Kidney (tissue), 14 donors: ENCODE data around the gene SRPRA. TPM values are rescaled to one million over a fixed set of nuclear protein-coding genes. Genes with fewer than 3 reads are reported as not detected.

Experiments
- DNase-seq, 5 donors: peaks; one replicate each; pipeline ENCODE4 v3.0.0-alpha.2; 2013 to 2020
- FAIRE-seq: peaks from 2 replicates; lab custom pipeline; 2012; peaks lifted over from hg19 to GRCh38; lab: Jason Lieb, UNC
- H3K27ac ChIP-seq, 2 donors: one replicate each; pipeline ENCODE4 v1.7.0; 2013; ENCODE audit warnings: low read depth in 2 of 2, low read length in 2 of 2, inconsistent platforms in 1 of 2
- H3K27me3 ChIP-seq: one replicate; pipeline ENCODE4 v1.7.1; 2013; ENCODE audit warnings: low read length, inconsistent platforms; ENCODE audit not compliant: control insufficient read depth, insufficient read depth
- H3K36me3 ChIP-seq, 3 donors: one replicate each; pipeline versions ENCODE4 v1.7.0 to v1.7.1; 2013; ENCODE audit warnings: low read length in 3 of 3, control low read depth in 1 of 3, inconsistent platforms in 1 of 3; ENCODE audit not compliant: insufficient read depth in 3 of 3, control insufficient read depth in 2 of 3
- H3K4me1 ChIP-seq, 3 donors: one replicate each; pipeline versions ENCODE4 v1.7.0 to v1.7.1; 2013; ENCODE audit warnings: low read length in 3 of 3, inconsistent platforms in 1 of 3, low read depth in 1 of 3; ENCODE audit not compliant: control insufficient read depth in 2 of 3, insufficient read depth in 2 of 3
- H3K4me3 ChIP-seq, 3 donors: one replicate each; pipeline versions ENCODE4 v1.7.0 to v1.8.1; 2013; ENCODE audit warnings: low read length in 3 of 3, control low read depth in 1 of 3, inconsistent platforms in 1 of 3
- H3K9ac ChIP-seq, 3 donors: one replicate each; pipeline versions ENCODE4 v1.7.0 to v1.7.1; 2013; ENCODE audit warnings: low read length in 3 of 3, control low read depth in 1 of 3, inconsistent platforms in 1 of 3
- H3K9me3 ChIP-seq, 3 donors: one replicate each; pipeline versions ENCODE4 v1.7.0 to v1.7.1; 2013; ENCODE audit warnings: low read length in 3 of 3, control low read depth in 1 of 3, inconsistent platforms in 1 of 3; ENCODE audit not compliant: control insufficient read depth in 2 of 3, insufficient read depth in 1 of 3
- CTCF ChIP-seq: IDR thresholded peaks from 3 replicates; pipeline ENCODE4 v1.5.1; 2012; ENCODE audit warnings: mild to moderate bottlenecking, moderate library complexity, borderline replicate concordance; ENCODE audit not compliant: insufficient read depth; ENCODE audit errors: extremely low read depth
- intact Hi-C: fragments of 100-400 bp; cut with DNase I; formaldehyde crosslinking; loops from one replicate; pipeline ENCODE4 v1.11.1; 2022
- polyA plus RNA-seq: library from polyadenylated mRNA; stranded (reverse); fragments of 350-450 nt; fragmentation: Illumina TruSeq; extraction: RNeasy Lipid Tissue Mini Kit (QIAGEN cat#74804); gene quantifications from one replicate; pipeline ENCODE4 v1.2.3, GENCODE V29; 2014; ENCODE audit warnings: low read depth, low replicate concordance; ENCODE audit not compliant: insufficient read depth
- total RNA-seq: library from RNA; stranded (reverse); fragmentation: NEBNext Ultra II Directional; extraction: Animal tissue kit (Norgen Biotek cat#: 25700); gene quantifications from one replicate; pipeline ENCODE4 v1.2.1, GENCODE V29; 2021
- donor health status: control.
- donor health status: control.
- donor health status: control.
- donor health status: control.
- donor health status: control.
- donor health status: DM: yes; HTN: yes; CAD: no.
- donor health status: Normal renal cell carcinoma (clear cell type).

Gene SRPRA
- total and polyA plus RNA-seq, 2 donors from 2014 or later: 55.2 to 116 TPM

GRCh38 chr11:126308271-126308671 is 39.6 kb upstream of the SRPRA start:
- no peak for FAIRE-seq
- intact Hi-C loops: no loop called here
- Histone ChIP-seq H3K9ac (no peak overlapping the region), H3K4me1 (peaks cover 0 to 9% (median 0%) of the 10 kb centered on the region in 3 donors), H3K36me3 (peaks cover 0 to 2% (median 0%) of the 10 kb centered on the region in 3 donors), H3K27me3 (no peaks in the 10 kb centered on the region), H3K4me3 (no peak overlapping the region), H3K27ac (no peak overlapping the region), H3K9me3 (no peaks in the 10 kb centered on the region)
- no peak for DNase-seq
- no peak for TF ChIP-seq CTCF

DNA sequence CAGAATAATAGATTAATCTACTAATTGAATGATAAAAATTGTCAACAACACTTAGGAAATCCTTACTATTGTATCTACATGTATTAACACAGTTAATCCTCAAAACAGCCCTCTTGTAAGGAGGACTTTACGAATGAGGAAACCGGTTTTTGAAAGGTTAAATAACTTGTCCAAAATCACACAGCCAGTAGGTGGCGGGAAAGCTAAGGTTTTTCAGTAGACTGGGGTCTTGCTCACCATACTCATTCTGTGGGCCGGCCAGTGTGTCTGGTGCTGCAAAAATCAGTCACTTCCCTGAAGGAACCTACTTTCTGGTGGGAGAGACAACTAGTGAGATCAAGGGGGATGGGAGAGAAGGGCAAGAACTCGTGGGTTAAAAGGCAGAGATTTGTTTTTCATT is 39.0 kb upstream of the SRPRA start:
- no peak overlapping the region for H3K27ac ChIP-seq
- H3K4me3 ChIP-seq: no peak overlapping the region
- H3K9ac ChIP-seq: no peak overlapping the region
- TF ChIP-seq CTCF: no peak
- peaks cover 0 to 11% (median 0%) of the 10 kb centered on the region in 3 donors for H3K4me1 ChIP-seq
- H3K27me3 ChIP-seq: no peaks in the 10 kb centered on the region
- H3K36me3 ChIP-seq: peaks cover 0 to 2% (median 0%) of the 10 kb centered on the region in 3 donors
- intact Hi-C loops: no loop called here
- FAIRE-seq: no peak
- H3K9me3 ChIP-seq: no peaks in the 10 kb centered on the region
- peak in 3 of 5 donors; percentile 42 to 68 (median 46) for DNase-seq

GRCh38 chr11:126305699-126306098 is 37.0 kb upstream of the SRPRA start:
- H3K4me3 ChIP-seq: no peak overlapping the region
- H3K36me3 ChIP-seq: peaks cover 0 to 2% (median 0%) of the 10 kb centered on the region in 3 donors
- H3K27me3 ChIP-seq: no peaks in the 10 kb centered on the region
- FAIRE-seq: no peak
- no peak for DNase-seq
- no peaks in the 10 kb centered on the region for H3K9me3 ChIP-seq
- no peak overlapping the region for H3K27ac ChIP-seq
- intact Hi-C loops: no loop called here
- TF ChIP-seq CTCF: no peak
- H3K4me1 ChIP-seq: peaks cover 0 to 8% (median 0%) of the 10 kb centered on the region in 3 donors
- no peak overlapping the region for H3K9ac ChIP-seq

GRCh38 chr11:126304457-126305075 is 35.9 kb upstream of the SRPRA start:
- H3K4me1 ChIP-seq: peaks cover 0 to 7% (median 0%) of the 10 kb centered on the region in 3 donors
- H3K9ac ChIP-seq: peak overlapping the region; percentile 15 to 99 (median 91)
- H3K36me3 ChIP-seq: peaks cover 0 to 2% (median 0%) of the 10 kb centered on the region in 3 donors
- no peaks in the 10 kb centered on the region for H3K9me3 ChIP-seq
- H3K4me3 ChIP-seq: peak overlapping the region; percentile 74 to 99 (median 97)
- no peaks in the 10 kb centered on the region for H3K27me3 ChIP-seq
- no peak for TF ChIP-seq CTCF
- no peak for FAIRE-seq
- peak overlapping the region in 1 of 2 donors; percentile 96 for H3K27ac ChIP-seq
- intact Hi-C loops: no loop called here
- DNase-seq: no peak
